Upper lobe of left lung (tissue), 4 donors: Measurements from ENCODE around the gene SNX5.

Experiments
- POLR2A ChIP-seq, 4 donors: fragments of 450-650 bp; IDR thresholded peaks; one replicate each; pipeline ENCODE4 v1.5.1; 2016 to 2017; ENCODE audit warnings: antibody characterized with exemption in 4 of 4, mild to moderate bottlenecking in 2 of 4
- TF ChIP-seq, protein P1 (sequence below), 6 experiments: fragments of 450-650 bp in 4 of 6; fragments of 200-600 bp in 2 of 6; sonication (generic) in 2 of 6; IDR thresholded peaks; one replicate each; pipeline ENCODE4 v1.5.1; 2016 to 2019; ENCODE audit warnings: antibody characterized with exemption in 6 of 6

DNA sequence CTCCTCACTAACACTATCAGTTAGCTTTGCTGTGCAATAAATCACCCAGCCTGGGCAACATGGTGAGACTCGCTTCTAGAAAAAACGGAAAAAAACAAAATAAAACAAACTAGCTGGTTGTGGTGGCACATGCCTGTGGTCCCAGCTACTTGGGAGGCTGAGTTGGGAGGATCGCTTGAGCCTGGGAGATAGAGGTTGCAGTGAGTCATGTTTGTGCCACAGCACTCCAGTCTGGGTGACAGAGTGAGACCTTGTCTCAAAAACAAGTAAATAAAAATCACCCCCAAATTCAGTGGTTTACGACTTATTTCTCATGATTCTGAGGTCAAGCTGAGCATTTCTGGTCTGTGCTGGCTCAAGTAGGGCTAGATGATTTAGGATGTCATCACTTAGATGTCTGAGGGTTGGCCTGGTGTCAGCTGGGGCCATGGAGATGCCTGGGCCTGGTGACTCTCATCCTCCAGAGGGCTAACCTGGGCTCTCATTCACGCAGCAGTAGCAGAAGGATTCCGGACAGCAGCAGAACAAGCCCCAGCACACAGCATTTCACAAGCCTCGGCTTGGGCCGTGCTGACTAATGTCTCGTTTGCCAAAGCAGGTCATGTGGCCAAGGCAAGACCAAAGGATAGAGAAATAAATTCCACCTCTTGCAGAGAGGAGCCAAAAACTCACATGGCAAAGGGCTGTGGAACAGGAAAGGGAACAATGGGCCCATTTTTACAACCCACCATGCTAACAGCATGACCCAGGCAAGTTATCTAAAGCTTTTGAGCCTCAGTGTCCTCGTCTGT, 32.7 kb upstream of the SNX5 start:
- TF ChIP-seq, protein P1, sequence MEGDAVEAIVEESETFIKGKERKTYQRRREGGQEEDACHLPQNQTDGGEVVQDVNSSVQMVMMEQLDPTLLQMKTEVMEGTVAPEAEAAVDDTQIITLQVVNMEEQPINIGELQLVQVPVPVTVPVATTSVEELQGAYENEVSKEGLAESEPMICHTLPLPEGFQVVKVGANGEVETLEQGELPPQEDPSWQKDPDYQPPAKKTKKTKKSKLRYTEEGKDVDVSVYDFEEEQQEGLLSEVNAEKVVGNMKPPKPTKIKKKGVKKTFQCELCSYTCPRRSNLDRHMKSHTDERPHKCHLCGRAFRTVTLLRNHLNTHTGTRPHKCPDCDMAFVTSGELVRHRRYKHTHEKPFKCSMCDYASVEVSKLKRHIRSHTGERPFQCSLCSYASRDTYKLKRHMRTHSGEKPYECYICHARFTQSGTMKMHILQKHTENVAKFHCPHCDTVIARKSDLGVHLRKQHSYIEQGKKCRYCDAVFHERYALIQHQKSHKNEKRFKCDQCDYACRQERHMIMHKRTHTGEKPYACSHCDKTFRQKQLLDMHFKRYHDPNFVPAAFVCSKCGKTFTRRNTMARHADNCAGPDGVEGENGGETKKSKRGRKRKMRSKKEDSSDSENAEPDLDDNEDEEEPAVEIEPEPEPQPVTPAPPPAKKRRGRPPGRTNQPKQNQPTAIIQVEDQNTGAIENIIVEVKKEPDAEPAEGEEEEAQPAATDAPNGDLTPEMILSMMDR (IDR thresholded peaks at IDR 0.05) = no peak
- no peak for TF ChIP-seq POLR2A (IDR thresholded peaks at IDR 0.05)
